Heart right ventricle (tissue), 16 donors: ENCODE results near the gene SFXN2. TPM values are rescaled to one million over a fixed set of nuclear protein-coding genes. Genes with fewer than 3 reads are reported as not detected.

Source experiments
- ATAC-seq, 8 donors: fragments of 200-7000 bp; cut with Tn5 transposase; one replicate each; pipeline ENCODE4 v1.9.1; 2020; ENCODE audit warnings: mild to moderate bottlenecking in 8 of 8, moderate library complexity in 8 of 8, moderate number of reproducible peaks in 1 of 8
- DNase-seq, 2 donors: peaks; one replicate each; pipeline ENCODE4 v3.0.0-alpha.2; 2020
- H3K27ac ChIP-seq, 10 donors: fragments of 200-600 bp; sonication (generic) in 2 of 10; one replicate each; pipeline versions ENCODE4 v1.5.0 to v1.8.0; 2020 to 2022; ENCODE audit warnings: mild to moderate bottlenecking in 3 of 10
- H3K27me3 ChIP-seq, 7 donors: fragments of 200-600 bp; one replicate each; pipeline ENCODE4 v1.8.0; 2021 to 2022; ENCODE audit warnings: mild to moderate bottlenecking in 2 of 7
- H3K36me3 ChIP-seq, 9 donors: fragments of 200-600 bp; sonication (generic) in 1 of 9; one replicate each; pipeline versions ENCODE4 v1.5.0 to v1.8.0; 2020 to 2022; ENCODE audit warnings: mild to moderate bottlenecking in 2 of 9
- H3K4me1 ChIP-seq, 9 donors: fragments of 200-600 bp; sonication (generic) in 1 of 9; one replicate each; pipeline versions ENCODE4 v1.5.0 to v1.8.0; 2020 to 2022; ENCODE audit warnings: mild to moderate bottlenecking in 4 of 9
- H3K4me3 ChIP-seq, 10 donors: fragments of 200-600 bp; sonication (generic) in 2 of 10; one replicate each; pipeline versions ENCODE4 v1.5.0 to v1.8.0; 2020 to 2022; ENCODE audit warnings: mild to moderate bottlenecking in 7 of 10, moderate library complexity in 2 of 10
- H3K9me3 ChIP-seq, 11 donors: fragments of 200-600 bp in 10 of 11; sonication (generic) in 2 of 11; one replicate each; pipeline versions ENCODE4 v1.5.0 to v1.8.0; 2013 to 2022; ENCODE audit warnings: mild to moderate bottlenecking in 2 of 11, control low read depth in 1 of 11, moderate library complexity in 1 of 11
- CTCF ChIP-seq, 9 donors: fragments of 200-600 bp; sonication (generic) in 2 of 9; IDR thresholded peaks; one replicate each; pipeline versions ENCODE4 v1.5.0 to v1.8.0; 2021 to 2022; ENCODE audit warnings: antibody characterized with exemption in 9 of 9, mild to moderate bottlenecking in 5 of 9, moderate library complexity in 1 of 9
- WGBS, 2 donors: extraction: QIAGEN DNeasy Blood & Tissue Kit; methylation state at CpG; one replicate each; pipeline ENCODE4 v1.1.7; 2013; ENCODE audit warnings: inconsistent platforms in 1 of 2; 5-methylcytosine and 5-hydroxymethylcytosine counted together
- intact Hi-C, 10 donors: fragments of 100-400 bp; cut with DNase I; formaldehyde crosslinking; loops; one replicate each; pipeline versions ENCODE4 v1.11.1 to v1.14.2; 2022
- polyA plus RNA-seq, 2 donors: library from polyadenylated mRNA; stranded (reverse); fragments of 200-250 nt; gene quantifications; one replicate each; pipeline ENCODE4 v1.2.3, GENCODE V29; 2013
- total RNA-seq, 10 donors: library from RNA; stranded (reverse); fragmentation: NEBNext Ultra II Directional in 3 of 10; extraction: Animal tissue kit (Norgen Biotek cat#: 25700) in 3 of 10; gene quantifications; one replicate each; pipeline versions ENCODE4 v1.2.1 to v1.2.4, GENCODE V29; 2021 to 2023
- donor health status: Arrhythmogenic right ventricular cardiomyopathy.
- donor health status: ischemic (EF 13 %, LVEDD 7.1; RV severe dilation, severe dysfunction).
- donor health status: healthy with polysubstance abuse.
- donor health status: DM: no; HTN: yes; CAD: no.
- donor health status: DM: no; HTN: no; CAD: no.
- donor health status: ischemic (EF 25% LVEDD 6.9; RV normal size, moderate dysfunction).
- donor health status: ischemic (EF 25% LVEDD 5.7; RV mildly dilated, moderate dysfunction).
- donor health status: healthy.
- donor health status: DM: yes; HTN: yes; CAD: no.
- donor health status: Ischemic cardiomyopathy.
- donor health status: ischemic (EF 35%, LVEDD 5.7; RV mildly dilated, moderate dysfunction).
- donor health status: nonischemic (EF 11% LVEDD 7.7; RV severe dilation, severe dysfunction).
- donor health status: DM: yes; HTN: yes; CAD: no.
- donor health status: PGD.
- donor health status: ischemic (EF 29% LVEDD 5.4; RV normal size, mild dysfunction).
- donor health status: nonischemic (EF 23%, LVEDD 6.1; RV moderate dilation, normal function).

Gene SFXN2
- total and polyA plus RNA-seq, 12 donors: 0.89 to 4.5 (median 2.5) TPM

GRCh38 chr10:102775201-102775934 lies 60.9 kb downstream of the SFXN2 start:
- 13 to 24% methylated on average over 16 of the region's 16 CpGs for WGBS, 2 donors
- ATAC-seq: peak; percentile 48 to 71 (median 58)
- intact Hi-C loops: loop anchor here in 2 of 10 donors (5.0 kb wide), 2 partner anchors 33 to 42 kb away; partner anchors contain the start of gene WBP1L (in 2 of the 2)
- no peak for TF ChIP-seq CTCF (IDR thresholded peaks at IDR 0.05)
- peak; percentile 53 to 85 for DNase-seq
- Histone ChIP-seq H3K36me3 (peaks cover 0 to under 1% (median 0%) of the 10 kb centered on the region in 9 donors), H3K4me1 (peaks cover 29 to 99% (median 82%) of the 10 kb centered on the region in 9 donors), H3K27ac (peak overlapping the region; percentile 85 to 99 (median 97)), H3K27me3 (no peaks in the 10 kb centered on the region), H3K9me3 (no peaks in the 10 kb centered on the region), H3K4me3 (peak overlapping the region in 9 of 10 donors; percentile 47 to 67 (median 60))

- H3K9me3 ChIP-seq: no peaks in the 10 kb centered on the region
- intact Hi-C loops: loop anchor here in 4 of 10 donors (1.0 to 5.0 kb wide), 4 partner anchors 20 to 41 kb away; partner anchors contain the start of gene WBP1L (in 2 of the 4)
- H3K27me3 ChIP-seq: no peaks in the 10 kb centered on the region
- peaks cover 0 to 3% (median 0%) of the 10 kb centered on the region in 9 donors for H3K36me3 ChIP-seq
- no peak for TF ChIP-seq CTCF (IDR thresholded peaks at IDR 0.05)
- peak; percentile 77 to 92 (median 87) for ATAC-seq
- peaks cover 32 to 99% (median 82%) of the 10 kb centered on the region in 9 donors for H3K4me1 ChIP-seq
- DNase-seq: peak; percentile 78 to 95
- peak overlapping the region; percentile 85 to 99 (median 97) for H3K27ac ChIP-seq
- H3K4me3 ChIP-seq: peak overlapping the region; percentile 36 to 67 (median 59)
- 3% methylated on average over 17 of the region's 17 CpGs for WGBS, 2 donors
Observed at GRCh38 chr10:102775935-102776669, 61.7 kb downstream of the SFXN2 start.

DNA sequence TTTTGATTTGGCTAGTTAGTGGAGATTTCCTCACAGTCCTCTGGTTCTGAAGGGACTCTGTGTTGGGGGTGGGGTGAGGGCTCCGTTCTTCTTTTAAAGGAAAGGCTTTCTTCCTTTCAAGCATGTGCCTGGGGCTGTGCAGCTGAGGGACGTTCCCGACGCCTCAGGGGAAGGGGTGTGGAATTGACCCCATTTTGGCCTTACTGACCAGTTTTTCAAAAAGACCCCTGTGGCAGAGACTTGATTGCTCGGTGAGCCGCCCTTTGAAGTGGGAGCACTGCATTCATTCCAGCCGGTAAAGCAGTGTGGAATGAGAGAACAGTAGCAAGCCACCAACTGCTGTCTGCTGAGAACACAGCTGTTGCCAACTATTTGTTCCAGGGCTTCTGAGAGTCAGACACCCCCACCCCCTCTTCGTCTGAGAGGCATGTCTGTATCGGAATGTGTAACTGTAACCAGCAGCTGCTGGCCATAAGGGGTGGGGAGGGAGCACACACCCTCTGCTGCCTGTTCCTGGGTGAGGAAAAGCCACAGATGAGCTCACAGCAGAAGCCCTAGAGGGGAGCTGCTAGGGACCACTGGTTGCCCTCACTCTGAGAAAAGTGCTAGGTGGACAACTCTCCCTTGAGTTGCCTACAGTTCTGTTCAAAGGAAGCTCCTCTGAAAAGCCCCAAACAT lies 62.5 kb downstream of the SFXN2 start:
- no peak for TF ChIP-seq CTCF (IDR thresholded peaks at IDR 0.05)

More for the DNA sequence above, 62.5 kb downstream of the SFXN2 start:
- Histone ChIP-seq H3K9me3 (no peaks in the 10 kb centered on the region), H3K27me3 (no peaks in the 10 kb centered on the region), H3K4me3 (peak overlapping the region; percentile 36 to 67 (median 59)), H3K36me3 (peaks cover 0 to 3% (median 0%) of the 10 kb centered on the region in 9 donors), H3K27ac (peak overlapping the region; percentile 85 to 99 (median 97)), H3K4me1 (peaks cover 41 to 100% (median 87%) of the 10 kb centered on the region in 9 donors)
- WGBS, 2 donors: 2 to 3% methylated on average over 9 of the region's 9 CpGs
- intact Hi-C loops: loop anchor here in 4 of 10 donors (1.0 to 5.0 kb wide), 4 partner anchors 19 to 40 kb away; partner anchors contain the start of gene WBP1L (in 2 of the 4)
- ATAC-seq (peak; percentile 68 to 87 (median 81)), DNase-seq (peak; percentile 64 to 92)
